Esophagus (tissue), 2 donors: ENCODE results near the gene PLCB2. TPM values are rescaled to one million over a fixed set of nuclear protein-coding genes. Genes with fewer than 3 reads are reported as not detected.

Source experiments
- H3K27ac ChIP-seq, 2 donors: one replicate each; pipeline ENCODE4 v1.5.1; 2013; ENCODE audit warnings: low read depth in 2 of 2, mild to moderate bottlenecking in 2 of 2, inconsistent platforms in 1 of 2, low read length in 1 of 2, moderate library complexity in 1 of 2
- H3K27me3 ChIP-seq, 2 donors: one replicate each; pipeline ENCODE4 v1.6.1; 2013; ENCODE audit warnings: low read length in 2 of 2, control low read depth in 1 of 2, mild to moderate bottlenecking in 1 of 2; ENCODE audit not compliant: insufficient read depth in 2 of 2, control insufficient read depth in 1 of 2
- H3K36me3 ChIP-seq, 2 donors: one replicate each; pipeline ENCODE4 v1.6.1; 2013; ENCODE audit warnings: low read length in 1 of 2; ENCODE audit not compliant: control insufficient read depth in 2 of 2, insufficient read depth in 2 of 2
- H3K4me1 ChIP-seq, 2 donors: one replicate each; pipeline ENCODE4 v1.6.1; 2013; ENCODE audit warnings: low read length in 1 of 2; ENCODE audit not compliant: control insufficient read depth in 2 of 2, insufficient read depth in 2 of 2
- H3K4me3 ChIP-seq, 2 donors: one replicate each; pipeline ENCODE4 v1.5.1; 2013; ENCODE audit warnings: low read length in 2 of 2, mild to moderate bottlenecking in 2 of 2, low read depth in 1 of 2, moderate library complexity in 1 of 2
- H3K9me3 ChIP-seq, 2 donors: one replicate each; pipeline ENCODE4 v1.6.1; 2013; ENCODE audit warnings: mild to moderate bottlenecking in 2 of 2, low read depth in 1 of 2, low read length in 1 of 2, moderate library complexity in 1 of 2; ENCODE audit not compliant: control insufficient read depth in 2 of 2, insufficient read depth in 1 of 2
- WGBS, 2 donors: extraction: QIAGEN DNeasy Blood & Tissue Kit; methylation state at CpG; one replicate each; pipeline ENCODE4 v1.1.7; 2013; 5-methylcytosine and 5-hydroxymethylcytosine counted together
- polyA plus RNA-seq, 2 donors: library from polyadenylated mRNA; stranded (reverse); fragments of 200-250 nt; gene quantifications; one replicate each; pipeline ENCODE4 v1.2.3, GENCODE V29; 2013
- donor health status: healthy with polysubstance abuse.
- donor health status: Bipolar disorder and iron deficiency.

PLCB2 gene
- polyA plus RNA-seq, 2 donors, result 5.3 to 7.3 TPM

DNA sequence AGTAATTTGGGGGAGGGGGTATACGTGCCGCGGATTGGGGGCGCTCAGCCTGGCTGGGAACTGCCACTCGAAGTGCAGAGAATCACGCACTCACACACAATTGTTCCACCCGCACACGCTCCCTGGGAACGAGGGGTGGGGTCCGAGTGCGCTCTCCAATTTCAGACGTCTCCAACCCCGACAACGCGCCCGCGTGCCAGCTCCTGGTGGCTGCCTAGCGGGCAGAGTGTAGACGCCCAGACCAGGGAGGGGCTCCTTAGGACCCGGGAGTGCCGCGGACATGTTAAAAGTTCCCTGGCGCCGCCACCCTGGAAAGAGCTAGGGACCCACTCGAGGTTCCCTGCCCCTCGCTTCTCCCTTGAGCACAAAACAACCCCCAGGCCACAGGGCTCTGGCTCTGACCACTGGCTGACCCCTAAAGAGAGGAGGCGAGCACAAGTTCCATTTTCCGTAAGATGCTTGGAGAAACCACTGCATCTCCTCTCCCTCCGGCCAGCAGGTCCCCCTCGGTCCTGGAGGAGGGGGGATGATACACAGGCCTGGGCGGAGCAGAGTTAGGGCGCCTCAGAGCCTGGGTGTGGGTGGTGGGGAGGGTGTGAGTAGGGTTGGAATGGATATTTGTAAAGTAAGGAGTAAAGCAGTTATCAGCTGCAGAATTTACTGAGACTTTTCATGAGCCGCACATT, 24.0 kb downstream of the PLCB2 start:
- H3K4me3 ChIP-seq, result no peak overlapping the region
- 29 to 31% methylated on average over 33 of the region's 33 CpGs for whole genome bisulfite sequencing, 2 donors
- no peak overlapping the region for H3K27ac ChIP-seq
- no peaks in the 10 kb centered on the region for H3K36me3 ChIP-seq
- peaks cover 2 to 11% of the 10 kb centered on the region in 2 donors for H3K27me3 ChIP-seq
- peaks cover 13 to 21% of the 10 kb centered on the region in 2 donors for H3K4me1 ChIP-seq
- H3K9me3 ChIP-seq, result no peaks in the 10 kb centered on the region

- H3K27me3 ChIP-seq, result peaks cover 2 to 11% of the 10 kb centered on the region in 2 donors
Measured at GRCh38 chr15:40282869-40283614, 24.7 kb downstream of the PLCB2 start, which contains the start of gene ANKRD63. TSS of gene ANKRD63 (minus strand) at chr15:40283064. CDS start at chr15:40282586, 478 bp downstream.

GRCh38 chr15:40282147-40282868, 25.4 kb downstream of the PLCB2 start:
- Histone ChIP-seq H3K27ac (no peak overlapping the region), H3K4me3 (peak overlapping the region; percentile 38 to 43), H3K4me1 (peaks cover 13 to 21% of the 10 kb centered on the region in 2 donors)

More at GRCh38 chr15:40282869-40283614, 24.7 kb downstream of the PLCB2 start, which contains the start of gene ANKRD63:
- Histone ChIP-seq H3K4me1 (peaks cover 13 to 21% of the 10 kb centered on the region in 2 donors), H3K4me3 (peak within 1 kb of the TSS; percentile 38 to 43), H3K27ac (no peak within 1 kb of the TSS), H3K36me3 (no peaks in the 10 kb centered on the region), H3K9me3 (no peaks in the 10 kb centered on the region)
- 2 to 3% methylated on average over 73 to 76 of the region's 76 CpGs for WGBS, 2 donors

DNA sequence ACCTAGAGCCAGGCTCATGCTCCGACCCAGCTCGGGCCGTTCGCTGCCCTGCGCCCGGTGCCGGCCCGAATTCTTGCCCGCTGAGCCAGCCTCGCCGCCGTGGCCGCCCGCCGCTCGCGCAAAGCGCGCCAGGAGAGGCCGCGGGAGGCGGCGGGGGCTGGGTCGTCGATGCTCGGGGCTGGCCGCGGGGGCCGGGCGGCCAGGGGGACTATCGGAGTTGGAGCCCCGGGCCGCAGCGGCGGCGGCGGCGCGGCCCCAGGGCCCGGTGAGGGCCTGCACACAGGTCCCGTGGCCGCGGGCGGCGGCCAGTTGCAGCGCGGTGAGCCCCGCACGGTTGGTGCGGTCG, 26.0 kb downstream of the PLCB2 start:
- Histone ChIP-seq H3K27me3 (peaks cover 2 to 11% of the 10 kb centered on the region in 2 donors), H3K9me3 (no peaks in the 10 kb centered on the region), H3K36me3 (no peaks in the 10 kb centered on the region), H3K27ac (no peak overlapping the region), H3K4me1 (peaks cover 13 to 21% of the 10 kb centered on the region in 2 donors), H3K4me3 (peak overlapping the region; percentile 38 to 43)
- 4 to 9% methylated on average over 39 to 51 of the region's 51 CpGs for WGBS, 2 donors

More at GRCh38 chr15:40282147-40282868, 25.4 kb downstream of the PLCB2 start:
- no peaks in the 10 kb centered on the region for H3K36me3 ChIP-seq
- H3K9me3 ChIP-seq, result no peaks in the 10 kb centered on the region
- H3K27me3 ChIP-seq, result peaks cover 2 to 11% of the 10 kb centered on the region in 2 donors
- WGBS, 2 donors, result 0 to 1% methylated on average over 53 to 92 of the region's 92 CpGs

DNA sequence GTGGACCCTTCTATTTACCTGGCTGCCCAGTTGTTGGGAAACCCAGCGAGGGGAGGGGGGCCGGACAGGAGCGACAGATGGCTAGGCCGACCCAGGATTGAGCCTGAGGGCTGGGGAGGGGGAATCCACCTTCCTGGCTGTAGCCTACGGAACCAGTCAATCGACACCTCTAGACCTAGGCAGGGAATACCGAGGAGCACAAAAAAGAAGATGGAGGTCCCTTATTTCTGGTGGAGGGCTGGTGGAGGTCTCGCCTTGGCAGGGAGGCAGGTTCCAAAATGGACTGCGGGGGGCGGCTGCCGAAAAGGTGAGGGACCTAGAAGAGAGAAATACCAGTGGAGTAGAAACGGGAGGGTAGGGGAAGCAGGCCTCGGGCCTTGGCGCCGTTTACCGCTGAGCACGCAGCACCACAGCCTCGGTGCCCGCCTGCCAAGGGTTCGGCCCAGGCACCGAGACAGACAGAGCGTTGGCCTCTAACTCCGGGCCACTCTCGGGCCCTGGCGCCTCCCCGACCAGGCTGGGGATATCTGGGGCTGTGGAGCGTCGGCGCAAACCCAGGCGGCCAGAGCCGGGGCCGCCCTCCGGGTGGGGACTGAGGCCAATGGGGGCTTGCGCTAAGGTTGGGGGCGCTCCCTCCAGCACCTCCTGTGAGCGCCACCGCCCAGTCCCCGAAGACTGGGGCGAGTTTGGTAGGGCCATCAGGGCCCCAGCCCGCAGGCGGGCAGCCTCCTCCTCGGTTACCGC, 26.5 kb downstream of the PLCB2 start:
- Histone ChIP-seq H3K27ac (no peak overlapping the region), H3K9me3 (no peaks in the 10 kb centered on the region), H3K4me1 (peaks cover 13 to 21% of the 10 kb centered on the region in 2 donors), H3K36me3 (peaks cover 0 to 5% of the 10 kb centered on the region in 2 donors), H3K4me3 (peak overlapping the region; percentile 38 to 43), H3K27me3 (peaks cover 2 to 11% of the 10 kb centered on the region in 2 donors)
- WGBS, 2 donors, result 47 to 50% methylated on average over 39 to 43 of the region's 43 CpGs

- H3K36me3 ChIP-seq, result peaks cover 0 to 11% of the 10 kb centered on the region in 2 donors
- no peak overlapping the region for H3K4me3 ChIP-seq
- no peak overlapping the region for H3K27ac ChIP-seq
- H3K27me3 ChIP-seq, result peaks cover 2 to 11% of the 10 kb centered on the region in 2 donors
- no peaks in the 10 kb centered on the region for H3K9me3 ChIP-seq
- 49 to 52% methylated on average over 30 of the region's 30 CpGs for WGBS, 2 donors
- peaks cover 13 to 21% of the 10 kb centered on the region in 2 donors for H3K4me1 ChIP-seq
Measured at GRCh38 chr15:40280260-40281056, 27.3 kb downstream of the PLCB2 start.

- Histone ChIP-seq H3K4me3 (no peak overlapping the region), H3K36me3 (peaks cover 0 to 11% of the 10 kb centered on the region in 2 donors), H3K27me3 (peaks cover 2 to 11% of the 10 kb centered on the region in 2 donors), H3K4me1 (peaks cover 13 to 21% of the 10 kb centered on the region in 2 donors), H3K9me3 (no peaks in the 10 kb centered on the region), H3K27ac (no peak overlapping the region)
- 12 to 17% methylated on average over 40 of the region's 40 CpGs for WGBS, 2 donors
Measured at GRCh38 chr15:40279437-40280141, 28.1 kb downstream of the PLCB2 start.

DNA sequence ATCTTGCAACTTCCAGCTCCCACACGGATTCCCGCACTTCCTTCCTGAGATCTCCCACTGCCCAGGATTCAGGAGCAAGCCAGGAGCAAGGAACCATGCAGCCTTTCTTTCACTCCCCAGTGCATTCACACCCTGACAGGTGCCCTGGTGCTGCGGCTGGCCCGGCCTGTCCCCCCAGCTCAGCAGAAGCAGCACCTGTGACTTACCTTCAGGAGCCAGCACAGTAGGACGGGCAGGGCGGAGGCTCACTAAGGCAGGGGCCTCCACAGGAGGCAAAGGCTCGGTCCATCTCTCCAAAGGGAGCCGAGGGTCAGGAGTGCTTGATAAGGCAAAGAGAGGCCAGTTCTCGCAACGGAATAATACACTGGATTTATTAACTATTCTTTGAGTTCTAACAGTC, 29.7 kb downstream of the PLCB2 start:
- H3K27me3 ChIP-seq, result peaks cover 2 to 5% of the 10 kb centered on the region in 2 donors
- H3K4me3 ChIP-seq, result no peak overlapping the region
- peaks cover 13 to 20% of the 10 kb centered on the region in 2 donors for H3K4me1 ChIP-seq
- peaks cover 0 to 3% of the 10 kb centered on the region in 2 donors for H3K9me3 ChIP-seq
- 66 to 75% methylated on average over 10 of the region's 10 CpGs for WGBS, 2 donors
- peaks cover 0 to 23% of the 10 kb centered on the region in 2 donors for H3K36me3 ChIP-seq
- no peak overlapping the region for H3K27ac ChIP-seq
